Adrenal gland (tissue), 12 donors: Measurements from ENCODE around the gene UGT2B17. TPM values are rescaled to one million over a fixed set of nuclear protein-coding genes. Genes with fewer than 3 reads are reported as not detected.

Experiments used
- DNase-seq, 7 donors: peaks; one replicate each; pipeline ENCODE4 v3.0.0-alpha.2; 2019 to 2020
- H3K27ac ChIP-seq, 5 donors: fragments of 200-600 bp; sonication (generic) in 4 of 5; 1 replicate in 3 of 5; 2 replicates in 2 of 5; pipeline versions ENCODE4 v1.5.1 to v1.8.0; 2016 to 2020; ENCODE audit warnings: mild to moderate bottlenecking in 1 of 5
- H3K27me3 ChIP-seq: fragments of 200-600 bp; 2 replicates; pipeline ENCODE4 v1.8.0; 2021
- H3K36me3 ChIP-seq, 2 donors: fragments of 200-600 bp; replicated peaks in 1 of 2; 1 replicate in 1 of 2; 2 replicates in 1 of 2; pipeline versions ENCODE4 v1.5.1 to v1.8.0; 2018 to 2022
- H3K4me1 ChIP-seq, 2 donors: fragments of 200-600 bp; replicated peaks in 1 of 2; 1 replicate in 1 of 2; 2 replicates in 1 of 2; pipeline versions ENCODE4 v1.5.1 to v1.8.0; 2018 to 2021
- H3K4me3 ChIP-seq, 4 donors: fragments of 200-600 bp; sonication (generic) in 3 of 4; one replicate each; pipeline ENCODE4 v1.5.1; 2016 to 2018
- H3K9me3 ChIP-seq, 3 donors: fragments of 200-600 bp; sonication (generic) in 1 of 3; replicated peaks in 1 of 3; 1 replicate in 2 of 3; 2 replicates in 1 of 3; pipeline versions ENCODE4 v1.5.1 to v1.8.0; 2016 to 2021
- POLR2A ChIP-seq, 2 donors: fragments of 450-650 bp; IDR thresholded peaks; one replicate each; pipeline ENCODE4 v1.6.1; 2017; ENCODE audit warnings: antibody characterized with exemption in 2 of 2, mild to moderate bottlenecking in 2 of 2, moderate library complexity in 1 of 2
- WGBS, 4 donors: extraction: QIAGEN DNeasy Blood & Tissue Kit in 2 of 4; methylation state at CpG; one replicate each; pipeline versions ENCODE4 v1.1.5 to v1.1.7; 2013 to 2017; 5-methylcytosine and 5-hydroxymethylcytosine counted together
- intact Hi-C, 2 donors: fragments of 100-400 bp; cut with DNase I; formaldehyde crosslinking; loops; one replicate each; pipeline versions ENCODE4 v1.14.1 to v1.15.0; 2022 to 2023
- polyA plus RNA-seq, 3 donors: library from polyadenylated mRNA; stranded (reverse); fragments of 200-250 nt in 2 of 3; fragments of 350-450 nt in 1 of 3; fragmentation: Illumina TruSeq in 1 of 3; extraction: RNeasy Lipid Tissue Mini Kit (QIAGEN cat#74804) in 1 of 3; gene quantifications; one replicate each; pipeline ENCODE4 v1.2.3, GENCODE V29; 2013 to 2014
- total RNA-seq, 9 donors: library from RNA; depleted of rRNA in 4 of 9; stranded (reverse); fragments of >200 nt in 4 of 9; fragments of 120-200 nt in 1 of 9; fragmentation: NEBNext Ultra II Directional in 1 of 9; extraction: Animal tissue kit (Norgen Biotek cat#: 25700) in 1 of 9; gene quantifications; one replicate each; pipeline versions ENCODE4 v1.1.0 to v1.2.4, GENCODE V29; 2013 to 2023
- TF ChIP-seq, protein P1 (sequence below), 6 experiments: fragments of 450-650 bp in 4 of 6; fragments of 200-600 bp in 2 of 6; sonication (generic) in 1 of 6; IDR thresholded peaks; 1 replicate in 5 of 6; 2 replicates in 1 of 6; pipeline versions ENCODE4 v1.5.1 to v1.8.0; 2016 to 2021; ENCODE audit warnings: antibody characterized with exemption in 6 of 6, mild to moderate bottlenecking in 2 of 6, moderate library complexity in 1 of 6
- donor health status: healthy with polysubstance abuse.
- donor health status: Bipolar disorder and iron deficiency.
- donor health status: DM: yes; HTN: yes; CAD: no.
- donor health status: DM: no; HTN: no; CAD: no.
- donor health status: DM: no; HTN: no; CAD: no.
- donor health status: DM: yes; HTN: yes; CAD: no.

The UGT2B17 gene
- total and polyA plus RNA-seq, 12 donors, result 0.08 to 0.22 (median 0.15) TPM; not detected in 8

DNA sequence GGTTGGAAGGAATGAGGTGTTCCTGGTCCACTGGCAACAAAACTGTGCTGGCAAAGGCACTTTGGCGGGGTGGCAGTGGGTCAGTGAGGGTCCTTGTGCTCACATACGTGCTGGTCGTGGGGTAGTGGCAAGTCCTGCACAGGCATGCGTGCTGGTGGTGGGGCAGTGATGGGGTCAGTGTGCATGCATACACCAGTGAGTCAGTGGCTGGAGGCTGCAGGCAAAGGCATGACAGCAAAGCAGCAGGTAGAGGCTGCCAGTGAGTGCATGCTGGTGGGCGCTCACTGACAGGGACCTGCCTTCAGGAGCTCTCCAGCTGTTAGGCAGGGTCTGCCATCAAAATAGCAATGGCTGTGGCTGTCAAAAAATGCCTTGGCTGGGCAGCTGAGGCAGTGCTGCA is 86.8 kb downstream of the UGT2B17 start:
- no peak overlapping the region for H3K4me3 ChIP-seq
- H3K36me3 ChIP-seq, result no peaks in the 10 kb centered on the region
- intact Hi-C loops, result no loop called here
- no peaks in the 10 kb centered on the region for H3K9me3 ChIP-seq
- H3K27ac ChIP-seq, result no peak overlapping the region
- WGBS, 4 donors, result 58 to 78% (median 66%) methylated on average over 3 to 5 of the region's 5 CpGs
- no peaks in the 10 kb centered on the region for H3K27me3 ChIP-seq
- DNase-seq, result no peak
- no peaks in the 10 kb centered on the region for H3K4me1 ChIP-seq
- TF ChIP-seq, protein P1, sequence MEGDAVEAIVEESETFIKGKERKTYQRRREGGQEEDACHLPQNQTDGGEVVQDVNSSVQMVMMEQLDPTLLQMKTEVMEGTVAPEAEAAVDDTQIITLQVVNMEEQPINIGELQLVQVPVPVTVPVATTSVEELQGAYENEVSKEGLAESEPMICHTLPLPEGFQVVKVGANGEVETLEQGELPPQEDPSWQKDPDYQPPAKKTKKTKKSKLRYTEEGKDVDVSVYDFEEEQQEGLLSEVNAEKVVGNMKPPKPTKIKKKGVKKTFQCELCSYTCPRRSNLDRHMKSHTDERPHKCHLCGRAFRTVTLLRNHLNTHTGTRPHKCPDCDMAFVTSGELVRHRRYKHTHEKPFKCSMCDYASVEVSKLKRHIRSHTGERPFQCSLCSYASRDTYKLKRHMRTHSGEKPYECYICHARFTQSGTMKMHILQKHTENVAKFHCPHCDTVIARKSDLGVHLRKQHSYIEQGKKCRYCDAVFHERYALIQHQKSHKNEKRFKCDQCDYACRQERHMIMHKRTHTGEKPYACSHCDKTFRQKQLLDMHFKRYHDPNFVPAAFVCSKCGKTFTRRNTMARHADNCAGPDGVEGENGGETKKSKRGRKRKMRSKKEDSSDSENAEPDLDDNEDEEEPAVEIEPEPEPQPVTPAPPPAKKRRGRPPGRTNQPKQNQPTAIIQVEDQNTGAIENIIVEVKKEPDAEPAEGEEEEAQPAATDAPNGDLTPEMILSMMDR (IDR thresholded peaks at IDR 0.05), result no peak
- TF ChIP-seq POLR2A (IDR thresholded peaks at IDR 0.05), result no peak

Other genes starting within 250 kb of the UGT2B17 start
- 10 to 100 TPM; 24.6 to 79.6 (median 47.1) TPM for gene YTHDC1, start 226.2 kb downstream of the UGT2B17 start, total RNA-seq
- gene YTHDC1, start 226.2 kb downstream of the UGT2B17 start, polyA plus RNA-seq, result 10 to 100 TPM; 29.4 to 64.0 (median 51.7) TPM
- gene TMPRSS11E, start 128.9 kb downstream of the UGT2B17 start, total RNA-seq, result not detected
- under 1 TPM in 1 of 3 donors, not detected in 2; 0.13 TPM for gene TMPRSS11E, start 128.9 kb downstream of the UGT2B17 start, polyA plus RNA-seq
- gene UGT2B15, start 94.3 kb upstream of the UGT2B17 start, total RNA-seq, result under 1 TPM in 2 of 9 donors, not detected in 7; 0.19 to 0.22 TPM
- not detected for gene UGT2B15, start 94.3 kb upstream of the UGT2B17 start, polyA plus RNA-seq
- under 1 TPM in 2 of 9 donors, not detected in 7; 0.15 to 0.22 TPM for gene UGT2B10, start 239.7 kb upstream of the UGT2B17 start, total RNA-seq
- not detected for gene UGT2B10, start 239.7 kb upstream of the UGT2B17 start, polyA plus RNA-seq